HCT116 (cell line): ENCODE measurements around the gene ACOXL. TPM values are rescaled to one million over a fixed set of nuclear protein-coding genes. Genes with fewer than 3 reads are reported as not detected.

Source experiments
- ATAC-seq: fragments of 200-7000 bp; cut with Tn5 transposase; 2 replicates; pipeline ENCODE4 v1.9.1; 2020; ENCODE audit warnings: mild to moderate bottlenecking, moderate library complexity
- BruUV-seq: library from RNA; stranded (reverse); fragments of 400-500 nt; replicated peaks from 2 replicates; lab custom pipeline; 2021; lab: Mats Ljungman, UMichigan
- CTCF ChIA-PET: fragments of 300-600 bp; sonication (Branson Sonifier 250); formaldehyde crosslinking; loops from one replicate; lab custom pipeline; 2021; ENCODE audit warnings: antibody characterized with exemption; lab: Charles Lee
- POLR2A ChIA-PET: fragments of 300-600, 350-600 bp; sonication (Branson Sonifier 250); formaldehyde crosslinking; loops from one replicate; lab custom pipeline; 2021; ENCODE audit warnings: antibody characterized with exemption; lab: Charles Lee
- RAD21 ChIA-PET, 2 experiments: fragments of 300-600 bp; sonication (Branson Sonifier 250); formaldehyde crosslinking; loops; one replicate each; lab custom pipeline; 2023; ENCODE audit warnings: low total read pairs in 2 of 2; ENCODE audit not compliant: uncharacterized antibody in 2 of 2, unreplicated experiment in 2 of 2, low non-redundant PET in 1 of 2; lab: Charles Lee
- DNase-seq: peaks from one replicate; pipeline ENCODE4 v3.0.0-alpha.2; 2010; ENCODE audit warnings: low read depth, low spot score
- H2AFZ ChIP-seq: fragments of 200-600 bp; shearing (Covaris generic), sonication (generic); 2 replicates; pipeline ENCODE4 v1.6.1; 2017; ENCODE audit warnings: low read depth, mixed run types, mixed read lengths, antibody characterized with exemption, low read length; ENCODE audit not compliant: poor library complexity, severe bottlenecking
- H3K27ac ChIP-seq: 2 replicates; pipeline ENCODE4 v1.5.1; 2012; ENCODE audit warnings: low read depth, low read length
- H3K27me3 ChIP-seq: fragments of 200-600 bp; sonication (generic); 2 replicates; pipeline ENCODE4 v1.6.1; 2016; ENCODE audit warnings: mixed run types, low read length, mixed read lengths; ENCODE audit not compliant: insufficient read depth
- H3K36me3 ChIP-seq, 2 experiments: fragments of 200-500 bp in 1 of 2; fragments of 200-600 bp in 1 of 2; sonication (Bioruptor generic) in 1 of 2; sonication (generic) in 1 of 2; 2 replicates each; pipeline versions ENCODE4 v1.5.1 to v1.6.1; 2014 to 2016; ENCODE audit warnings: low read length in 2 of 2, inconsistent platforms in 1 of 2, mixed read lengths in 1 of 2, mixed run types in 1 of 2; ENCODE audit not compliant: insufficient read depth in 2 of 2, control insufficient read depth in 1 of 2
- H3K4me1 ChIP-seq, 2 experiments: fragments of 200-600 bp in 1 of 2; sonication (generic) in 1 of 2; 2 replicates each; pipeline versions ENCODE4 v1.5.1 to v1.6.1; 2012 to 2017; ENCODE audit warnings: low read length in 2 of 2, inconsistent platforms in 1 of 2, mild to moderate bottlenecking in 1 of 2, mixed read lengths in 1 of 2, mixed run types in 1 of 2, moderate library complexity in 1 of 2; ENCODE audit not compliant: insufficient read depth in 2 of 2, control insufficient read depth in 1 of 2
- H3K4me2 ChIP-seq: fragments of 200-600 bp; sonication (generic); 2 replicates; pipeline ENCODE4 v1.6.1; 2017; ENCODE audit warnings: mixed run types, low read length, mixed read lengths
- H3K4me3 ChIP-seq, 2 experiments: fragments of 200-600 bp in 1 of 2; sonication (generic) in 1 of 2; replicated peaks in 1 of 2; 2 replicates each; pipeline ENCODE4 v1.5.1; 2011 to 2016; ENCODE audit warnings: low read length in 2 of 2, control low read depth in 1 of 2, low read depth in 1 of 2, mild to moderate bottlenecking in 1 of 2, mixed read lengths in 1 of 2, mixed run types in 1 of 2
- H3K79me2 ChIP-seq: fragments of 200-600 bp; sonication (generic); 2 replicates; pipeline ENCODE4 v1.6.1; 2017; ENCODE audit warnings: mild to moderate bottlenecking, mixed run types, low read length, moderate library complexity, mixed read lengths; ENCODE audit not compliant: insufficient read depth
- H3K9ac ChIP-seq: fragments of 200-600 bp; sonication (generic); 2 replicates; pipeline ENCODE4 v1.6.1; 2016; ENCODE audit warnings: low read length, mixed read lengths
- H3K9me2 ChIP-seq: fragments of 200-600 bp; sonication (generic), shearing (Covaris generic); 2 replicates; pipeline ENCODE4 v1.6.1; 2017; ENCODE audit warnings: mixed run types, mild to moderate bottlenecking, moderate library complexity; ENCODE audit not compliant: insufficient read depth
- H3K9me3 ChIP-seq, 2 experiments: fragments of 200-500 bp in 1 of 2; fragments of 200-600 bp in 1 of 2; sonication (Bioruptor generic) in 1 of 2; sonication (generic) in 1 of 2; 2 replicates each; pipeline ENCODE4 v1.6.1; 2014 to 2017; ENCODE audit warnings: low read length in 2 of 2, mixed read lengths in 2 of 2, inconsistent platforms in 1 of 2, low read depth in 1 of 2, mild to moderate bottlenecking in 1 of 2, mixed run types in 1 of 2, moderate library complexity in 1 of 2; ENCODE audit not compliant: control insufficient read depth in 1 of 2, insufficient read depth in 1 of 2
- H4K20me1 ChIP-seq: fragments of 200-600 bp; sonication (generic), shearing (Covaris generic); 2 replicates; pipeline ENCODE4 v1.6.1; 2017; ENCODE audit warnings: mixed run types, mild to moderate bottlenecking, moderate library complexity; ENCODE audit not compliant: insufficient read depth
- CBX3 ChIP-seq: IDR thresholded peaks from 2 replicates; pipeline ENCODE4 v1.6.1; 2012; ENCODE audit warnings: low read depth
- EGR1 ChIP-seq: IDR thresholded peaks from 2 replicates; pipeline ENCODE4 v1.6.1; 2012; ENCODE audit warnings: low read depth
- ELF1 ChIP-seq: IDR thresholded peaks from 2 replicates; pipeline ENCODE4 v1.6.1; 2012; ENCODE audit warnings: low read depth, borderline replicate concordance
- REST ChIP-seq: IDR thresholded peaks from 2 replicates; pipeline ENCODE4 v1.6.1; 2012; ENCODE audit warnings: low read depth
- SP1 ChIP-seq: IDR thresholded peaks from 2 replicates; pipeline ENCODE4 v1.6.1; 2012; ENCODE audit warnings: low read depth
- TCF7L2 ChIP-seq: IDR thresholded peaks from 2 replicates; pipeline ENCODE4 v1.7.0; 2011; ENCODE audit warnings: borderline replicate concordance, inconsistent platforms; ENCODE audit not compliant: insufficient read depth, insufficient read length; ENCODE audit errors: extremely low read depth
- ZFX ChIP-seq: fragments of 450-650 bp; IDR thresholded peaks from 2 replicates; pipeline ENCODE4 v1.6.1; 2017
- ZNF274 ChIP-seq: fragments of 200-500 bp; sonication (Bioruptor generic); IDR thresholded peaks from 2 replicates; pipeline ENCODE4 v1.6.1; 2014; ENCODE audit warnings: mild to moderate bottlenecking, low read depth, low read length, inconsistent platforms
- intact Hi-C: fragments of 100-400 bp; cut with micrococcal nuclease; formaldehyde crosslinking; loops from 2 replicates; pipeline ENCODE4 v1.10.0; 2022
- total RNA-seq: library from RNA; stranded (reverse); gene quantifications from one replicate; pipeline ENCODE4 v1.2.1, GENCODE V29; 2021; ENCODE audit not compliant: unreplicated experiment

Gene ACOXL
- total RNA-seq, 1 experiment from 2014 or later = 5.5 TPM

DNA sequence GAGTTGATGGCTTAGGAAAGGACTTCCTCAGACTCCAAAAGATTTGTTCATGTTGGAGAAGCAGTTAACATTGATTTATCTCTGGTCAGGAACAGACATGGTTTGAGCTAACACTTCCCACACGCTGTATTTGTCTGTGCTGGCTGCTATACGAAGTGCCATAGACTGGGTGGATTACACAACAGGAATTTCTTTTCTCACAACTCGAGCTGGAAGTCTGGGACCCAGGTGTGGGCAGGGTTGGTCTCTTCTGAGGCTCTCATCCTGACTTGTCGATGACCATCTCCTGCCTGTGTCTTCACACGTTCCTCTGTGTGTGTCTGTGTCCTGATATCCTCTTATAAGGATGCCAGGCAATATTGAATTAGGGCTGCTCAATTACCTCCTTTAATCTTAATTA lies 224.9 kb downstream of the ACOXL start:
- no TSS peak for BruUV-seq
- Histone ChIP-seq H2AFZ (no peak overlapping the region), H4K20me1 (no peaks in the 10 kb centered on the region), H3K36me3 (no peaks in the 10 kb centered on the region), H3K27me3 (no peaks in the 10 kb centered on the region), H3K4me2 (no peak overlapping the region), H3K79me2 (no peaks in the 10 kb centered on the region), H3K9me2 (no peaks in the 10 kb centered on the region), H3K27ac (no peak overlapping the region), H3K9me3 (no peaks in the 10 kb centered on the region), H3K4me1 (no peaks in the 10 kb centered on the region), H3K9ac (no peak overlapping the region), H3K4me3 (no peak overlapping the region)
- ChIA-PET CTCF (no interaction called here), RAD21 (no interaction called here), POLR2A (no interaction called here)
- ATAC-seq (no peak), DNase-seq (no peak)
- intact Hi-C loops = no loop called here
- TF ChIP-seq ELF1 (no peak), EGR1 (no peak), SP1 (no peak), REST (no peak), CBX3 (no peak), ZFX (no peak), TCF7L2 (no peak), ZNF274 (no peak)
